ENCODE data around the gene HDAC4.

DNA sequence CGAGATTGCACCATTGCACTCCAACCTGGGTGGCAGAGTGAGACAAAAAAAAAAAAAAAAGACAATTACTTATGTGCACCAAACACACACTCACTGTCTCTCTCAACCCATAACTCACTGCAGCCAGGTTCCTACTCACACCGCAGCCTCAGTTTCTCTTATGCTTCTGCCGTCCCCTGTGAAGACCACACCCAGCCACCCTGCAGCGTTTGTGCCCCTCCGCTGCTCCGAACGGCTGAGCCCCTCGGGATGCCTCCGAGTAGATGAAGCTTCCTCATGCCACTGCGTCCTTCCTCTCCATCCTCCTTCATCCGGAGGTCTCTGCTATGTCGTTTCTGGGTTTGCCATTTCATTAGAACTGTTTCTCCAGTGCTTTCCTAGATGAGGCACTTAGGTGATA lies 392.8 kb downstream of the HDAC4 start:
- TF ChIP-seq SMC3 (IDR thresholded peaks at IDR 0.05; ENCODE audit: low read depth, low read length), result no peak
- TF ChIP-seq, protein P1, sequence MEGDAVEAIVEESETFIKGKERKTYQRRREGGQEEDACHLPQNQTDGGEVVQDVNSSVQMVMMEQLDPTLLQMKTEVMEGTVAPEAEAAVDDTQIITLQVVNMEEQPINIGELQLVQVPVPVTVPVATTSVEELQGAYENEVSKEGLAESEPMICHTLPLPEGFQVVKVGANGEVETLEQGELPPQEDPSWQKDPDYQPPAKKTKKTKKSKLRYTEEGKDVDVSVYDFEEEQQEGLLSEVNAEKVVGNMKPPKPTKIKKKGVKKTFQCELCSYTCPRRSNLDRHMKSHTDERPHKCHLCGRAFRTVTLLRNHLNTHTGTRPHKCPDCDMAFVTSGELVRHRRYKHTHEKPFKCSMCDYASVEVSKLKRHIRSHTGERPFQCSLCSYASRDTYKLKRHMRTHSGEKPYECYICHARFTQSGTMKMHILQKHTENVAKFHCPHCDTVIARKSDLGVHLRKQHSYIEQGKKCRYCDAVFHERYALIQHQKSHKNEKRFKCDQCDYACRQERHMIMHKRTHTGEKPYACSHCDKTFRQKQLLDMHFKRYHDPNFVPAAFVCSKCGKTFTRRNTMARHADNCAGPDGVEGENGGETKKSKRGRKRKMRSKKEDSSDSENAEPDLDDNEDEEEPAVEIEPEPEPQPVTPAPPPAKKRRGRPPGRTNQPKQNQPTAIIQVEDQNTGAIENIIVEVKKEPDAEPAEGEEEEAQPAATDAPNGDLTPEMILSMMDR (conservative IDR thresholded peaks at IDR 0.05; ENCODE audit: low read depth, low read length), result no peak
- no peak for TF ChIP-seq USF2 (IDR thresholded peaks at IDR 0.05; ENCODE audit: low read depth, low read length)
- TF ChIP-seq POLR2A (IDR thresholded peaks at IDR 0.05; ENCODE audit: low read depth, low read length), result no peak

Measured in IMR-90 (cell line).